ENCODE data around the gene TAB2. TPM values are rescaled to one million over a fixed set of nuclear protein-coding genes. Genes with fewer than 3 reads are reported as not detected.

The TAB2 gene
- total RNA-seq, 1 donor from 2014 or later, result 60.9 TPM

- TF ChIP-seq, protein P1, sequence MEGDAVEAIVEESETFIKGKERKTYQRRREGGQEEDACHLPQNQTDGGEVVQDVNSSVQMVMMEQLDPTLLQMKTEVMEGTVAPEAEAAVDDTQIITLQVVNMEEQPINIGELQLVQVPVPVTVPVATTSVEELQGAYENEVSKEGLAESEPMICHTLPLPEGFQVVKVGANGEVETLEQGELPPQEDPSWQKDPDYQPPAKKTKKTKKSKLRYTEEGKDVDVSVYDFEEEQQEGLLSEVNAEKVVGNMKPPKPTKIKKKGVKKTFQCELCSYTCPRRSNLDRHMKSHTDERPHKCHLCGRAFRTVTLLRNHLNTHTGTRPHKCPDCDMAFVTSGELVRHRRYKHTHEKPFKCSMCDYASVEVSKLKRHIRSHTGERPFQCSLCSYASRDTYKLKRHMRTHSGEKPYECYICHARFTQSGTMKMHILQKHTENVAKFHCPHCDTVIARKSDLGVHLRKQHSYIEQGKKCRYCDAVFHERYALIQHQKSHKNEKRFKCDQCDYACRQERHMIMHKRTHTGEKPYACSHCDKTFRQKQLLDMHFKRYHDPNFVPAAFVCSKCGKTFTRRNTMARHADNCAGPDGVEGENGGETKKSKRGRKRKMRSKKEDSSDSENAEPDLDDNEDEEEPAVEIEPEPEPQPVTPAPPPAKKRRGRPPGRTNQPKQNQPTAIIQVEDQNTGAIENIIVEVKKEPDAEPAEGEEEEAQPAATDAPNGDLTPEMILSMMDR (IDR thresholded peaks at IDR 0.05), result no peak
- DNase-seq (no peak), ATAC-seq (peak in 1 of 2 donors; percentile 19)
- no peak overlapping the region for H3K27ac ChIP-seq
- intact Hi-C loops (cut with DNase I), result no loop called here
- no peaks in the 10 kb centered on the region for H3K4me1 ChIP-seq
- no peaks in the 10 kb centered on the region for H3K27me3 ChIP-seq (ENCODE audit: low read depth)
- no peak overlapping the region for H3K4me3 ChIP-seq
- peaks cover 6% of the 10 kb centered on the region for H3K36me3 ChIP-seq
- no peaks in the 10 kb centered on the region for H3K9me3 ChIP-seq
Observed at GRCh38 chr6:149371154-149371553, 53.6 kb downstream of the TAB2 start.

DNA sequence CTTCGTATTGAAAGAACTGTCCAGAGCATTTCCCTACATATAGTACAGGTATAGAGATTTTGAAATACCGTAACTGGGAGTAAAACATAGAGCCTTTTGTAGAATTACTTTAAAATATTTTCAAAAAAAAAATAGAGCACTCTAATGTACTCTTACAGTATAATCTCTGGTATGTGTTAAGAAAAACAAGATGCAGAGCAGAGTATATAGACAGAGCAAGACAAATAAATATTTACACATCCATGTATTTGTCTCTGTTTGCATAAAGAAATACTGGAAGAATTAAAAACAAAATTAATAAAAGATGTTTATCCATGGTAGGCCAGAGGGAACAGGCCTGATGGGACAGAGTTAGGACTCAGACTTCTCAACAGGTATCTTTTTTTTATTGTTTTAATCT is 54.5 kb downstream of the TAB2 start:
- Histone ChIP-seq H3K27ac (no peak overlapping the region), H3K4me1 (no peaks in the 10 kb centered on the region), H3K36me3 (peaks cover 6% of the 10 kb centered on the region), H3K9me3 (no peaks in the 10 kb centered on the region), H3K4me3 (no peak overlapping the region), H3K27me3 (ENCODE audit: low read depth) (no peaks in the 10 kb centered on the region)
- DNase-seq, result no peak
- intact Hi-C loops (cut with DNase I), result no loop called here
- ATAC-seq, result no peak
- TF ChIP-seq, protein P1 (IDR thresholded peaks at IDR 0.05), result no peak

- Histone ChIP-seq H3K27ac (no peak overlapping the region), H3K4me1 (no peaks in the 10 kb centered on the region), H3K36me3 (peaks cover 12% of the 10 kb centered on the region), H3K4me3 (no peak overlapping the region), H3K27me3 (ENCODE audit: low read depth) (no peaks in the 10 kb centered on the region), H3K9me3 (no peaks in the 10 kb centered on the region)
- no peak for ATAC-seq
- TF ChIP-seq, protein P1 (IDR thresholded peaks at IDR 0.05), result no peak
- no peak for DNase-seq
- intact Hi-C loops (cut with DNase I), result no loop called here
Observed at GRCh38 chr6:149373511-149373910, 56.0 kb downstream of the TAB2 start.

DNA sequence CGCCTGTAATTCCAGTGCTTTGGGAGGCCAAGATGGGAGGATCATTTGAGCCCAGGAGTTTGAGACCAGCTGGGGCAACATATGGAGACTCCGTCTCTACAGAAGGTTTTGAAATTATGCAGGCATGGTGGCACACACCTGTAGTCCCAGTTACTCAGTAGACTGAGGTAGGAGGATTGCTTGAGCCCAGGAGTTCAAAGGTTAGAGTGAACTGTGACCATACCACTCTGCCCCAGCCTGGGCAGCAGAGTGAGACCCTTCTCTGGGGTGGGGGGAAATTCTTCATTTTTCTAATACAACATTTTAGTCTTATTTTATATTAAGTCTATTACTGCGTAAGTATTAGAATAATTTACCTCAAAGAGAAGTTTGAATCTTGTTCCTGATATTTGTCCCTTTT is 62.5 kb downstream of the TAB2 start:
- intact Hi-C loops (cut with DNase I), result no loop called here
- H3K4me3 ChIP-seq, result no peak overlapping the region
- H3K9me3 ChIP-seq, result no peaks in the 10 kb centered on the region
- no peaks in the 10 kb centered on the region for H3K4me1 ChIP-seq
- H3K27ac ChIP-seq, result no peak overlapping the region
- no peak for DNase-seq
- ATAC-seq, result no peak
- H3K36me3 ChIP-seq, result peaks cover 49% of the 10 kb centered on the region
- TF ChIP-seq, protein P1 (IDR thresholded peaks at IDR 0.05), result no peak
- H3K27me3 ChIP-seq (ENCODE audit: low read depth), result no peaks in the 10 kb centered on the region

GRCh38 chr6:149380523-149380922 is 63.0 kb downstream of the TAB2 start:
- Histone ChIP-seq H3K4me3 (no peak overlapping the region), H3K4me1 (no peaks in the 10 kb centered on the region), H3K27ac (no peak overlapping the region), H3K9me3 (no peaks in the 10 kb centered on the region), H3K36me3 (peaks cover 50% of the 10 kb centered on the region), H3K27me3 (ENCODE audit: low read depth) (no peaks in the 10 kb centered on the region)
- TF ChIP-seq, protein P1 (IDR thresholded peaks at IDR 0.05), result no peak
- intact Hi-C loops (cut with DNase I), result no loop called here
- DNase-seq, result no peak
- no peak for ATAC-seq

- H3K9me3 ChIP-seq, result no peaks in the 10 kb centered on the region
- H3K36me3 ChIP-seq, result peaks cover 49% of the 10 kb centered on the region
Observed at GRCh38 chr6:149383371-149383770, 65.9 kb downstream of the TAB2 start.

More at GRCh38 chr6:149383371-149383770, 65.9 kb downstream of the TAB2 start:
- TF ChIP-seq, protein P1 (IDR thresholded peaks at IDR 0.05), result no peak
- intact Hi-C loops (cut with DNase I), result no loop called here
- ATAC-seq (no peak), DNase-seq (no peak)
- Histone ChIP-seq H3K27me3 (ENCODE audit: low read depth) (no peaks in the 10 kb centered on the region), H3K27ac (no peak overlapping the region), H3K4me3 (no peak overlapping the region), H3K4me1 (no peaks in the 10 kb centered on the region)
